Globus pallidus (tissue), 1 donor: ENCODE data around the gene NKX3-2.

Experiments used
- DNase-seq: peaks from one replicate; pipeline ENCODE4 v3.0.0-alpha.2; 2015; ENCODE audit warnings: low spot score

NKX3-2 gene

DNA sequence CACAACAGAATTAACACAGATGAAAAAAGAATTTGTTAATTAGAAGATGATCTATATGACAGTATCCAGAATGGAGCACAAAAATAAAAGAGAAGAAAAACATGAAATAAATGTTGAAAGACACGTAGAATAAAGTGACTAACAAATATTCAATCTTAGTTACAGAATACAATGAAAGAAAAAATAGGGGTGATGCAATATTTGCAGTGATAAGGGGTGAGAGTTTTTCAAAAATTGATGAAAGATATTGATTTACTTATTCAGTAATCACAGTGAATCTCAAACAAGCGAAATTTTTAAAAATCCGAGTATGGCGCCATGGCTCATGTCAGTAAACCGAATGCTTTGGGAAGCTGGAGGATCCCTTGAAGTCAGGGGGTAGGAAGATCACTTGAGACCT is 39.9 kb downstream of the NKX3-2 start:
- no peak for DNase-seq

DNA sequence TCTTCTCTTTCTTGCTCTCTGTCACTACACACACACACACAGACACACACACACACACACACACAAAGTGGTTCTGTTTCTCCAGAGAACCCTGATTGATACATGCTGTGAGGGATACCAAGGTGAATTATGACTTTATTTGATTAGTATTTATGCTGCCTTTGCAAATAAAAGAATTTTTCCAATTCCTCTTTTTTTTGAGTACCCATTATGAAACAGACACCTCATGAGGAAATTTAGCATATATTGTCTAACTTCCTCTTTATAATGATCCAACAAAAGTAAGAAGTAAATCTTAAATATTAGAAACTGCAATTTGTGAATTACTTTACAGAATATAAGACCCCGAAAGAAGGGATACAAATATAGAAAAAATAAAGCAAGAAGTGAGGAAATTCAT is 45.8 kb downstream of the NKX3-2 start:
- no peak for DNase-seq

DNA sequence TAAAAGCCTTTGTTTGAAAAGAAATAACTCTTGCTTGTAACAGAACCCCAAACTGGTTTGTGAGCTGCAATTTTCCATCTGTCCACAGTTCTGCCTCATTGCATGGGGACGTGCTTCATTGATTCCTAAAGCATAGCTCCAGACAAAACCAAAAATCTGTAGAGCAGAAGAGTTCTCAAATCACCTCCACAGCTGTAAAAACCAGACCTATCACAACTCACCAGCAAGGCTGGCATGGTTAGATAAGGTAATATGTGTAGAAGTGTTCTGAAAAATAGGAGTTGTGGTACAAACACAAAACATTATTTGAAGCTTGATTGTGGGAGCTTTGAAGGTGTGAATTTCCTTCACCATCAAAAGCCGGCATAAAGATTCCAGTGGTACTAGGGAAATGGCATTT is 47.7 kb downstream of the NKX3-2 start:
- DNase-seq: no peak

DNA sequence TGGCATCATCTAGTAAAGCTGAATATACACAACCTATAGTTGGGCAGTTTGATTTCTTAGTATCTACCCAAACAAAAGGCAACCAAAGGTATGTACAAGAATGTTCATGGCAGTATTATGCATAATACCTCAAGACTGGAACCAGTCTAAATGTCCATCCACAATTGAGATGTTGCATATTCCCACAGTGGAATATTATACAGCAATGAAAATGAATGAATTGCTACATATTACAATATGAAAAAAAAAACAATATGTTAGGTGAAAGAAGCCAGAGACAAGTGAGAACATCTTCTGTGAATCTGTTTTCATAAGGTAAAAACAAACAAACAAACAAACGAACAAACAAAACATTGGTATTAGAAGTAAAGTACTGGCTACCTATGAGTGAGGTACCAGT is 48.6 kb downstream of the NKX3-2 start:
- no peak for DNase-seq

DNA sequence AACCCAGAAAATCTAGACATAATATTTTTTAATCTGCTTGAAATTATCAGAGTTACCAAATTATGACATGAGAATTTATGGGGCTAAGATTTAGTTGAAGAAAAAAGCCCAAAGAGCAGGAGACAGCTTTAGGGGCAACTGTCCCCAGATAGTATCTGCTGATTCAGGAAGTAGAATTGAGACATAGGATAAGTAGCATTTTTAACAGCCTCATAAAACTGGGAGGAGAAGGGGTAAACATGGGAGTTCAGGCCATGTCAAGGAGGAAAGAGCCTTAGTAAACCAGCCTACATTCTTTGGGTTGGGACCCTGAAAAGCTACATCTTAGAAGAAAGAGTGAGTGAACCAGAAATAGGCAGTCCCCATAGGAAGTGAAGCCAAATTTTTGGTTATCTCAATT is 50.5 kb downstream of the NKX3-2 start:
- no peak for DNase-seq

DNA sequence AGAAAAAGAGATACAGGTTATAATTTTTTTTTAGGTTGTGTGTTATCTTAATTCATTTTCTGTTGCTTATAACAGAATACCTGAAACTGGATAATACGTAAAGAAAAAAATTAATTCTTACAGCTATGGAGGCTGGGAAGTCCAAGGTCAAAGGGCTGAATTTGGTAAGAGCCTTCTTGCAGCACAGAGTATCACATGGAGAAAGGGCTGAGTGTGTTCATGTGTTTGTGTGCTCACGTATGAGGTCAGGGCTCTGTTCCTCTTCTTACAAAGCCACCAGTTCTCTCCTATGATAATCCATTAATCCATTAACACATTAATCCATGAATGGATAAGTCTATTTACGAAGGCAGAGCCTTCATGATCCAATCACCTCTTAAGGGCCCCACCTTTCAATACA is 51.6 kb downstream of the NKX3-2 start:
- DNase-seq: no peak
